Neural cell (in vitro differentiated cells): Measurements from ENCODE around the gene CASP6. TPM values are rescaled to one million over a fixed set of nuclear protein-coding genes. Genes with fewer than 3 reads are reported as not detected.

Source experiments
- H2AFZ ChIP-seq: fragments of 200-600, 300-800 bp; sonication (generic), shearing (Covaris generic); 2 replicates; pipeline ENCODE4 v1.6.0; 2014; ENCODE audit warnings: low read depth, mild to moderate bottlenecking, antibody characterized with exemption, low read length, moderate library complexity
- H3F3A ChIP-seq: fragments of 200-600 bp; shearing (Covaris generic); 2 replicates; pipeline ENCODE4 v1.6.1; 2016; ENCODE audit warnings: mild to moderate bottlenecking, moderate library complexity, mixed read lengths, antibody characterized with exemption, low read length; ENCODE audit not compliant: insufficient read depth, poor library complexity, severe bottlenecking
- H3K27ac ChIP-seq: fragments of 200-600, 300-800 bp; sonication (generic), shearing (Covaris generic); 2 replicates; pipeline ENCODE4 v1.5.1; 2014; ENCODE audit warnings: mild to moderate bottlenecking, low read length, moderate library complexity
- H3K27me3 ChIP-seq: fragments of 300-800, 200-600 bp; sonication (generic), shearing (Covaris generic); 2 replicates; pipeline ENCODE4 v1.6.0; 2014; ENCODE audit warnings: mild to moderate bottlenecking, low read depth, low read length, moderate library complexity; ENCODE audit not compliant: insufficient read depth
- H3K36me3 ChIP-seq: fragments of 300-800, 200-600 bp; sonication (generic), shearing (Covaris generic); 2 replicates; pipeline ENCODE4 v1.5.1; 2014; ENCODE audit warnings: mild to moderate bottlenecking, antibody characterized with exemption, low read length, moderate library complexity; ENCODE audit not compliant: insufficient read depth
- H3K4me2 ChIP-seq: fragments of 300-800, 200-600 bp; sonication (generic), shearing (Covaris generic); 2 replicates; pipeline ENCODE4 v1.6.0; 2014; ENCODE audit warnings: mild to moderate bottlenecking, low read length
- H3K4me3 ChIP-seq: fragments of 300-800, 200-600 bp; sonication (generic), shearing (Covaris generic); 2 replicates; pipeline ENCODE4 v1.5.1; 2014; ENCODE audit warnings: mild to moderate bottlenecking, low read length, moderate library complexity
- H3K79me2 ChIP-seq: fragments of 200-600 bp; shearing (Covaris generic); replicated peaks from 2 replicates; pipeline ENCODE4 v1.6.0; 2014; ENCODE audit warnings: mild to moderate bottlenecking, low read length, moderate library complexity; ENCODE audit not compliant: insufficient read depth
- H3K9ac ChIP-seq: fragments of 300-800, 200-600 bp; sonication (generic), shearing (Covaris generic); 2 replicates; pipeline ENCODE4 v1.6.1; 2016; ENCODE audit warnings: mild to moderate bottlenecking, low read length, mixed read lengths
- H3K9me2 ChIP-seq: fragments of 200-600 bp; shearing (Covaris generic); 2 replicates; pipeline ENCODE4 v1.6.1; 2016; ENCODE audit warnings: mild to moderate bottlenecking, low read length, mixed read lengths; ENCODE audit not compliant: insufficient read depth
- H3K9me3 ChIP-seq: fragments of 200-600, 300-800 bp; sonication (generic), shearing (Covaris generic); 2 replicates; pipeline ENCODE4 v1.6.1; 2016; ENCODE audit warnings: mild to moderate bottlenecking, mixed run types, low read length, moderate library complexity, mixed read lengths
- H4K20me1 ChIP-seq: fragments of 200-600 bp; shearing (Covaris generic); 2 replicates; pipeline ENCODE4 v1.6.1; 2016; ENCODE audit warnings: mild to moderate bottlenecking, mixed run types; ENCODE audit not compliant: insufficient read depth
- EP300 ChIP-seq: fragments of 450-650 bp; conservative IDR thresholded peaks from 2 replicates; pipeline ENCODE4 v1.6.1; 2014; ENCODE audit warnings: antibody characterized with exemption, mild to moderate bottlenecking, moderate library complexity; ENCODE audit not compliant: poor library complexity, severe bottlenecking
- EZH2 ChIP-seq: fragments of 200-600, 300-800 bp; shearing (Covaris generic), sonication (generic); IDR thresholded peaks from 2 replicates; pipeline ENCODE4 v1.6.1; 2014; ENCODE audit warnings: antibody characterized with exemption, low read length, borderline replicate concordance, mild to moderate bottlenecking; ENCODE audit not compliant: insufficient read depth, poor library complexity, severe bottlenecking
- MXI1 ChIP-seq: fragments of 450-650 bp; conservative IDR thresholded peaks from 2 replicates; pipeline ENCODE4 v1.6.1; 2014; ENCODE audit warnings: antibody characterized with exemption, mild to moderate bottlenecking; ENCODE audit not compliant: poor library complexity, severe bottlenecking
- POLR2AphosphoS5 ChIP-seq: IDR thresholded peaks from 2 replicates; pipeline ENCODE4 v1.6.1; 2012
- RAD21 ChIP-seq: fragments of 450-650 bp; conservative IDR thresholded peaks from 2 replicates; pipeline ENCODE4 v1.6.1; 2014; ENCODE audit warnings: antibody characterized with exemption, mild to moderate bottlenecking, moderate library complexity
- SMC3 ChIP-seq: fragments of 450-650 bp; conservative IDR thresholded peaks from 2 replicates; pipeline ENCODE4 v1.6.1; 2014; ENCODE audit warnings: antibody characterized with exemption, mild to moderate bottlenecking, moderate library complexity; ENCODE audit not compliant: poor library complexity
- TAF1 ChIP-seq: IDR thresholded peaks from 2 replicates; pipeline ENCODE4 v1.6.1; 2012; ENCODE audit warnings: low read depth
- polyA plus RNA-seq: library from polyadenylated mRNA; depleted of rRNA; stranded (reverse); fragments of >200 nt; gene quantifications from 2 replicates; pipeline ENCODE4 v1.2.3, GENCODE V29; 2014
- TF ChIP-seq, protein P1 (sequence below): fragments of 450-650 bp; IDR thresholded peaks from 2 replicates; pipeline ENCODE4 v1.5.1; 2014; ENCODE audit warnings: antibody characterized with exemption, mild to moderate bottlenecking, moderate library complexity; ENCODE audit not compliant: poor library complexity, severe bottlenecking
- TF ChIP-seq, protein P2 (sequence below): IDR thresholded peaks from 2 replicates; pipeline ENCODE4 v1.6.1; 2012; ENCODE audit warnings: borderline replicate concordance

Gene CASP6
- polyA plus RNA-seq, 1 donor from 2014 or later = 5.1 TPM

DNA sequence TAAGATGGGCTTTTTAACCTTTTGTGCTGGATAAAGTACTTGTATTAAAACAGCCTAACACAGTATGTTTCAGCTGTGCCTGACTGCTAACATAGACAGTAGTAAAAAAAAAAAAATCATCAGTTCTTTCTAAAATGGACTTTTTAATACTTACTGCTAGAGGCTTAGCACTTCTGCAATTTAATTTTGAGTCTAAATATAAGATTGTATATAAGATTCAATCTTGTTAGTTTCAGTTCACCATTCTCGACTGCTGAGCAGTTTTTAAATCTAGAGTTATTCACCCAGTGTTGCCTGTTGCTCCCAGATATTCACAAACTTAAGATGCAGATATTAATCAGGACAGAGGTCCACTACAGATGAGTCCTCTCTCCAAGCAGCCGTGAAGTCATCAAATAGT lies 19.9 kb upstream of the CASP6 start:
- Histone ChIP-seq H4K20me1 (no peaks in the 10 kb centered on the region), H3K79me2 (peaks cover 3% of the 10 kb centered on the region), H3K27ac (no peak overlapping the region), H3K27me3 (no peaks in the 10 kb centered on the region), H2AFZ (no peak overlapping the region), H3K9ac (no peak overlapping the region), H3F3A (no peaks in the 10 kb centered on the region), H3K4me2 (no peak overlapping the region), H3K9me2 (no peaks in the 10 kb centered on the region), H3K4me3 (no peak overlapping the region), H3K36me3 (no peaks in the 10 kb centered on the region), H3K9me3 (no peaks in the 10 kb centered on the region)
- no peak for TF ChIP-seq RAD21
- no peak for TF ChIP-seq EZH2
- TF ChIP-seq, protein P1, sequence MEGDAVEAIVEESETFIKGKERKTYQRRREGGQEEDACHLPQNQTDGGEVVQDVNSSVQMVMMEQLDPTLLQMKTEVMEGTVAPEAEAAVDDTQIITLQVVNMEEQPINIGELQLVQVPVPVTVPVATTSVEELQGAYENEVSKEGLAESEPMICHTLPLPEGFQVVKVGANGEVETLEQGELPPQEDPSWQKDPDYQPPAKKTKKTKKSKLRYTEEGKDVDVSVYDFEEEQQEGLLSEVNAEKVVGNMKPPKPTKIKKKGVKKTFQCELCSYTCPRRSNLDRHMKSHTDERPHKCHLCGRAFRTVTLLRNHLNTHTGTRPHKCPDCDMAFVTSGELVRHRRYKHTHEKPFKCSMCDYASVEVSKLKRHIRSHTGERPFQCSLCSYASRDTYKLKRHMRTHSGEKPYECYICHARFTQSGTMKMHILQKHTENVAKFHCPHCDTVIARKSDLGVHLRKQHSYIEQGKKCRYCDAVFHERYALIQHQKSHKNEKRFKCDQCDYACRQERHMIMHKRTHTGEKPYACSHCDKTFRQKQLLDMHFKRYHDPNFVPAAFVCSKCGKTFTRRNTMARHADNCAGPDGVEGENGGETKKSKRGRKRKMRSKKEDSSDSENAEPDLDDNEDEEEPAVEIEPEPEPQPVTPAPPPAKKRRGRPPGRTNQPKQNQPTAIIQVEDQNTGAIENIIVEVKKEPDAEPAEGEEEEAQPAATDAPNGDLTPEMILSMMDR = no peak
- TF ChIP-seq, protein P2, sequence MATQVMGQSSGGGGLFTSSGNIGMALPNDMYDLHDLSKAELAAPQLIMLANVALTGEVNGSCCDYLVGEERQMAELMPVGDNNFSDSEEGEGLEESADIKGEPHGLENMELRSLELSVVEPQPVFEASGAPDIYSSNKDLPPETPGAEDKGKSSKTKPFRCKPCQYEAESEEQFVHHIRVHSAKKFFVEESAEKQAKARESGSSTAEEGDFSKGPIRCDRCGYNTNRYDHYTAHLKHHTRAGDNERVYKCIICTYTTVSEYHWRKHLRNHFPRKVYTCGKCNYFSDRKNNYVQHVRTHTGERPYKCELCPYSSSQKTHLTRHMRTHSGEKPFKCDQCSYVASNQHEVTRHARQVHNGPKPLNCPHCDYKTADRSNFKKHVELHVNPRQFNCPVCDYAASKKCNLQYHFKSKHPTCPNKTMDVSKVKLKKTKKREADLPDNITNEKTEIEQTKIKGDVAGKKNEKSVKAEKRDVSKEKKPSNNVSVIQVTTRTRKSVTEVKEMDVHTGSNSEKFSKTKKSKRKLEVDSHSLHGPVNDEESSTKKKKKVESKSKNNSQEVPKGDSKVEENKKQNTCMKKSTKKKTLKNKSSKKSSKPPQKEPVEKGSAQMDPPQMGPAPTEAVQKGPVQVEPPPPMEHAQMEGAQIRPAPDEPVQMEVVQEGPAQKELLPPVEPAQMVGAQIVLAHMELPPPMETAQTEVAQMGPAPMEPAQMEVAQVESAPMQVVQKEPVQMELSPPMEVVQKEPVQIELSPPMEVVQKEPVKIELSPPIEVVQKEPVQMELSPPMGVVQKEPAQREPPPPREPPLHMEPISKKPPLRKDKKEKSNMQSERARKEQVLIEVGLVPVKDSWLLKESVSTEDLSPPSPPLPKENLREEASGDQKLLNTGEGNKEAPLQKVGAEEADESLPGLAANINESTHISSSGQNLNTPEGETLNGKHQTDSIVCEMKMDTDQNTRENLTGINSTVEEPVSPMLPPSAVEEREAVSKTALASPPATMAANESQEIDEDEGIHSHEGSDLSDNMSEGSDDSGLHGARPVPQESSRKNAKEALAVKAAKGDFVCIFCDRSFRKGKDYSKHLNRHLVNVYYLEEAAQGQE = no peak
- no peak for TF ChIP-seq TAF1

DNA sequence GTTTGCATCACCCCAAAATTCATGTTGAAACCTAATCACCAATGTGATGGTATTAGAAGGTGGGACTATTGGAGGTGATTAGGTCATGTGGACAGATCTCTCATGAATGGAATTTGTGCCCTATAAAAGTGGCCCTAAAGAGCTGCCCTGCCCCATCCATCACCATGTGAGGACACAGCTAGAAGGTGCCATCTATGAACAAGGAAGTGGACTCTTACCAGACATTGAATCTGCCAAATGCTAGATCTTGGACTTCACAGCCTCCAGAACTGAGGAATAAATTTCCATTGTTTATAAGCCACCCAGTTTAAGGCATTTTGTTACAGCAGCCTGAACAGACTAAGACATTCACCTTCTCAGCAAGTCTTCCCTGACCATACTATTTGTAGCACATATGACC lies 19.1 kb upstream of the CASP6 start:
- H2AFZ ChIP-seq = no peak overlapping the region
- no peak overlapping the region for H3K9ac ChIP-seq
- H3K79me2 ChIP-seq = peaks cover 3% of the 10 kb centered on the region
- no peaks in the 10 kb centered on the region for H4K20me1 ChIP-seq
- no peaks in the 10 kb centered on the region for H3K9me2 ChIP-seq
- no peaks in the 10 kb centered on the region for H3K27me3 ChIP-seq
- no peaks in the 10 kb centered on the region for H3F3A ChIP-seq
- H3K4me3 ChIP-seq = no peak overlapping the region
- H3K9me3 ChIP-seq = no peaks in the 10 kb centered on the region
- H3K36me3 ChIP-seq = no peaks in the 10 kb centered on the region
- TF ChIP-seq RAD21 = no peak
- TF ChIP-seq, protein P1 = no peak
- no peak for TF ChIP-seq MXI1
- no peak for TF ChIP-seq TAF1
- TF ChIP-seq, protein P2 = no peak
- no peak for TF ChIP-seq EP300
- no peak for TF ChIP-seq POLR2AphosphoS5
- no peak for TF ChIP-seq EZH2
- TF ChIP-seq SMC3 = no peak
- no peak overlapping the region for H3K4me2 ChIP-seq
- H3K27ac ChIP-seq = no peak overlapping the region
